Right ventricle myocardium superior (tissue), 1 donor: ENCODE measurements around the gene SLC4A1. TPM values are rescaled to one million over a fixed set of nuclear protein-coding genes. Genes with fewer than 3 reads are reported as not detected.
A peak's percentile ranks its signal among the peaks of the same experiment; 100 is the strongest.
"Not testable (repeated sequence)": the region's sequence is repeated elsewhere in the genome, so short reads cannot be mapped to it uniquely, and the experiment has no call there.

Source experiments
- ATAC-seq: fragments of 200-7000 bp; cut with Tn5 transposase; one replicate; pipeline ENCODE4 v1.9.1; 2020; ENCODE audit warnings: mild to moderate bottlenecking; ENCODE audit not compliant: poor library complexity
- DNase-seq: peaks from one replicate; pipeline ENCODE4 v3.0.0-alpha.2; 2020
- intact Hi-C: fragments of 100-400 bp; cut with DNase I; formaldehyde crosslinking; loops from one replicate; pipeline ENCODE4 v1.11.2; 2022
- total RNA-seq: library from RNA; stranded (reverse); fragmentation: NEBNext Ultra II Directional; extraction: Animal tissue kit (Norgen Biotek cat#: 25700); gene quantifications from one replicate; pipeline ENCODE4 v1.2.1, GENCODE V29; 2021
- donor health status: DM: no; HTN: yes; CAD: no; lungs with severe emphysema.

Gene SLC4A1
- total RNA-seq, 1 donor from 2014 or later: 0.30 TPM

DNA sequence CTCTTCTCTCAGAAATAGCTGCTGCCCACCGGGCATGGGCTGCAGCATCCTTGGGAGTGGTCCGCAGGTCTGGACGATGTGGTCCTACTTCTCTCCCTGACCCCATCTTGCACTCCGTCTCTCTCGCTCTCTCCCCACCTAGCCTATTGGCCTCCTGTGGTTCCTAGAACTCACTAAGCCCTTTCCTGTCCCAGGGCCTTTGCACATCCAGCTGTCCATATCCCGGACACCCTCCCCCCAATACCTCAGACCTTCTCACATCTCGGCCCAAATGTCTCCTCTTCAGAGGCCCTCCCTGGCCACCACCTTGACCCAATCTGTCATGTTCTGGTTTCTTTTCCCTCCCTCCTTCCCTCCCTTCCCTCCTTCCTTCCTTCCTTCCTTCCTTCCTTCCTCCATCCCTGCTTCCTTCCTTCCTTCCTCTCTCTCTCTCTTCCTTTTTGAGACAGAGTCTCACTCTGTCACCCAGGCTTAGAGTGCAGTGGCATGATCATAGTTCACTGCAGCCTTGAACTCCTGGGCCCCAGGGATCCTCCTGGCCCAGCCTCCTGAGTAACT, 4.5 kb downstream of the SLC4A1 start:
- ATAC-seq (no peak), DNase-seq (no peak)
- intact Hi-C loops: no loop called here

- ATAC-seq (no peak), DNase-seq (no peak)
- intact Hi-C loops: no loop called here
These were observed 5.2 kb downstream of the SLC4A1 start for GRCh38 chr17:44262654-44263225.

- intact Hi-C loops: no loop called here
- ATAC-seq (no peak), DNase-seq (no peak)
These were observed 7.6 kb downstream of the SLC4A1 start for GRCh38 chr17:44260296-44260695.

GRCh38 chr17:44258811-44259351, 9.1 kb downstream of the SLC4A1 start:
- ATAC-seq (no peak), DNase-seq (no peak)
- intact Hi-C loops: no loop called here

GRCh38 chr17:44257815-44258760, 9.8 kb downstream of the SLC4A1 start:
- no peak for ATAC-seq
- DNase-seq: no peak
- intact Hi-C loops: no loop called here

DNA sequence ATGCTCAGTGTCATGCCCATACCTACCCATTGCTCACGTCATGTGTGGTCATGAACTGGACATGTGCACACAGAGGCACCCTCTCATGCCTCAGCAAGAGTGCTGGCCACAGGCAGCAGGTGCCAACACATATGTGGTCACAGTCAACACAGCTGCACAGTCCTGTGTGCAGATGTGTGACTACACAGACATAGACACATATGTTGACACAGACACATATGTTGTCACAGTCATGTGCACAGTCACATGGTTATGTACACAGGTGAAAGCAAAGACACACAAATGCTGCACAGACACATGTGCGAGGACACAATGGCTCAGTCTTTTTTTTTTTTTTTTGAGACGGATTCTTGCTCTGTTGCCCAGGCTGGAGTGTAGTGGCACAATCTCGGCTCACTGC, 11.3 kb downstream of the SLC4A1 start:
- ATAC-seq: no peak
- intact Hi-C loops: no loop called here
- DNase-seq: no peak

GRCh38 chr17:44255915-44256314, 12.0 kb downstream of the SLC4A1 start:
- intact Hi-C loops: no loop called here
- DNase-seq (no peak), ATAC-seq (no peak)

- DNase-seq (no peak), ATAC-seq (no peak)
- intact Hi-C loops: no loop called here
These were observed 13.4 kb downstream of the SLC4A1 start for GRCh38 chr17:44254361-44255095.

GRCh38 chr17:44253006-44253405, 14.9 kb downstream of the SLC4A1 start:
- intact Hi-C loops: no loop called here
- DNase-seq (no peak), ATAC-seq (no peak)

DNA sequence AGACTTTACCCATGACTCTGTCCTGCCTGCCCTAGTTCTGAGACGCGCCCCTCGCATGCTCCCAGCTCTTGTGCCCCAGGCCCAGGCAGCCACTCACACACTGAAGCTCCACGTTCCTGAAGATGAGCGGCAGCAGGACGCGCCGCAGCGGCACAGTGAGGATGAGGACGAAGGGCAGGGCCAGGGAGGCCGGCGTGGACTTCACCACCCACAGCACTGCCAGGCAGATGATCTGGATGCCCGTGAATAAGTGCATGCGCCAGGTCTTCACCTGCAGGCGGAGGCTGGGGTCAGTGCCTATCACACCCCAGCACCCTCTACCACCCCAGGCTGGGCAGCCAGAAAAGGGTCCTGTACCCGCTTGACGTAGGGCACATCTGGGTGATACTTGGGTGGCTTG, 16.9 kb downstream of the SLC4A1 start:
- intact Hi-C loops: no loop called here
- ATAC-seq (no peak), DNase-seq (no peak)

GRCh38 chr17:44249501-44250246, 18.3 kb downstream of the SLC4A1 start:
- ATAC-seq: no peak
- intact Hi-C loops: no loop called here
- DNase-seq: no peak

- DNase-seq (no peak), ATAC-seq (peak; percentile 46)
- intact Hi-C loops: no loop called here
These were observed 19.8 kb downstream of the SLC4A1 start for GRCh38 chr17:44247876-44248736.

DNA sequence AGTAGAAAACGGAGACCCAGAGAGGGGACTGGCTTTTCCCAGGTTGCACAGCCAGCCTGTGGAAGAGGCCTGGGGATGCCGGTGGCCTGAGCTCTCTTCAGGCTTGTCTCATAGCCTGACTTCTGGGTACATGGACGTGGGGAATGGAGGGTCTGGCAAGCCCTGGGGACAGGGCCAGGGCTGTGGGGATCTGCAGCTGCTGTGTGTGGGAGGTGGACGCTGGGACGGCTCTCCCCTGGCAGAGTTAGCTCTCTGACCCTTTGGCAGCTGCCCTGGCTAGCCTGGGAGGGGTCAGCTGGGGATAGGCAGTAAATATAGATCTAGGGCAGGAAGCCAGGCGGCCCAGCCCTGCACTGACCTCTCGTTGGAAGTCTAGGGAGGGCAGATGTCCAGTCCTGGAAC, 20.5 kb downstream of the SLC4A1 start:
- intact Hi-C loops: no loop called here
- DNase-seq (peak; percentile 72), ATAC-seq (peak; percentile 88)

DNA sequence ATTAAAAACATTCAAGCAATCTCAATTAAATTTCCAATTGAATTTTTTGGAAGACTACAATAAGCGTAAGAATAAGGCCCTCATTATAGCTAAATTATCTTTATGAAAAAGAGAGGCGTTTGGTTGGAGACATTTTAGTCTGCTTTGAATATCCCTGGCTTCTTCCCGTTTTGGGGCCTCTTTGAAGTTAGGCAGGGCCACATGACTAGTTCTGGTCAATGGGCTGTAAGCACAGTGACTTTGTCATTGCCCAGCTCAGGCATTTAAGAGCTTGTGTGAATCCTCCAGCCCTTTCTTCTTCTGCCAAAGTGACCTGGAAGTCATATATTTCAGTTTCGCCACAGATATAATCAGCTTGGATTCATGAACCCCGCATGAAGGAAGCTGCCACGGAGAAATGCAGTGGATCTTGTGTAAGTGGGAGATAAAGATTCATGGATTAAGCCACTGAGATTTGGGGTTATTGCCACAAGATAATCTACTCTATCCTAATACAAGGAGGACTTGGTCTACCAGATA, 26.8 kb downstream of the SLC4A1 start:
- intact Hi-C loops: no loop called here
- DNase-seq: no peak
- no peak for ATAC-seq

GRCh38 chr17:44237886-44238285, 30.0 kb downstream of the SLC4A1 start:
- intact Hi-C loops, ATAC-seq, DNase-seq: not testable (repeated sequence)

GRCh38 chr17:44236444-44236991, 31.4 kb downstream of the SLC4A1 start:
- intact Hi-C loops: no loop called here
- no peak for DNase-seq
- ATAC-seq: no peak

DNA sequence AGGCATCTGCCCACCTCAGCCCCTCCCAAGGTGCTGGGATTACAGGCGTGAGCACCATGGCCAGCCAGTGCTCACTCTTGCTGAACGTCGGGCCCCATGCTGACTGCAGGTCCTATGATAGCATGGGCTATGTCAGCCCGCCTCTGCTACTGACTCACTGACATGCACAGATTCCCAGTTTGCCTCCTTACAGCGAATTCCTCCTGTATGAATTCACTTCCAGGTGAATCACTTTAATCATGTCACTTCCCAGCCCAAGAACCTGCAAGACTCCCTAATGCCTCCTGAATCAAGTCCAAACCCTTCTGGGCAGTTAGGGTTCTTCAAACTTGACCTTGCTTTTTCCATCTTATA, 32.4 kb downstream of the SLC4A1 start:
- ATAC-seq (no peak), DNase-seq (no peak)
- intact Hi-C loops: no loop called here
